GM12892 (cell line): ENCODE data around the gene ACER3.
A peak's percentile ranks its signal among the peaks of the same experiment; 100 is the strongest.
"Not testable (repeated sequence)": the region's sequence is repeated elsewhere in the genome, so short reads cannot be mapped to it uniquely, and the experiment has no call there.

ENCODE experiments used
- DNase-seq: peaks from one replicate; pipeline ENCODE4 v3.0.0; 2011; ENCODE audit not compliant: insufficient read length
- FAIRE-seq: peaks from 2 replicates; lab custom pipeline; 2011; peaks lifted over from hg19 to GRCh38; lab: Jason Lieb, UNC
- POLR2A ChIP-seq: IDR thresholded peaks from 2 replicates; pipeline ENCODE4 v1.6.1; 2011; ENCODE audit warnings: low read depth, low read length, control low read depth
- POLR2AphosphoS5 ChIP-seq: IDR thresholded peaks from 2 replicates; pipeline ENCODE4 v1.6.1; 2011; ENCODE audit warnings: low read depth, low read length, control low read depth
- TAF1 ChIP-seq: IDR thresholded peaks from 2 replicates; pipeline ENCODE4 v1.6.1; 2011; ENCODE audit warnings: low read depth, mild to moderate bottlenecking, control low read depth, low read length, borderline replicate concordance

Gene ACER3

DNA sequence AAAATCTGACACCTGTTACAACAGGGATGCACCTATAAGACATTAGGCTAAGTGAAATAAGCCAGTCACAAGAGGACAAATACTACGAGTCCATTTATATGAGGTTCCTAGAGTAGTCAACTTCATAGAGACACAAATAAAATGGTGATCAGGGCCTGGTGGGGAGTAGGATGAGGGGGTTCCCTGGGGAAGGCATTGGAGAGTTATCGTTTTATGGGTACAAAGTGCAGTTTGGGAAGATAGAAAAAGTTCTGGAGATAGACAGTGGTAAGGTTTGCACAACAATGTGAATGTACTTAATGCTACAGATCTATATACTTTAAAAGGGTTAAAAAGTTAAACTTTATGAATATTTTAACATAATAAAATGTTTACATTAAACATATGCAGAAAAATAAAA lies 142.1 kb downstream of the ACER3 start:
- no peak for TF ChIP-seq POLR2A
- no peak for TF ChIP-seq TAF1
- TF ChIP-seq POLR2AphosphoS5, result no peak
- FAIRE-seq, result no peak
- no peak for DNase-seq

- TF ChIP-seq TAF1 (no peak), POLR2A (no peak), POLR2AphosphoS5 (no peak)
- DNase-seq, result no peak
- FAIRE-seq, result no peak
These were observed 143.2 kb downstream of the ACER3 start for GRCh38 chr11:77003963-77004362.

DNA sequence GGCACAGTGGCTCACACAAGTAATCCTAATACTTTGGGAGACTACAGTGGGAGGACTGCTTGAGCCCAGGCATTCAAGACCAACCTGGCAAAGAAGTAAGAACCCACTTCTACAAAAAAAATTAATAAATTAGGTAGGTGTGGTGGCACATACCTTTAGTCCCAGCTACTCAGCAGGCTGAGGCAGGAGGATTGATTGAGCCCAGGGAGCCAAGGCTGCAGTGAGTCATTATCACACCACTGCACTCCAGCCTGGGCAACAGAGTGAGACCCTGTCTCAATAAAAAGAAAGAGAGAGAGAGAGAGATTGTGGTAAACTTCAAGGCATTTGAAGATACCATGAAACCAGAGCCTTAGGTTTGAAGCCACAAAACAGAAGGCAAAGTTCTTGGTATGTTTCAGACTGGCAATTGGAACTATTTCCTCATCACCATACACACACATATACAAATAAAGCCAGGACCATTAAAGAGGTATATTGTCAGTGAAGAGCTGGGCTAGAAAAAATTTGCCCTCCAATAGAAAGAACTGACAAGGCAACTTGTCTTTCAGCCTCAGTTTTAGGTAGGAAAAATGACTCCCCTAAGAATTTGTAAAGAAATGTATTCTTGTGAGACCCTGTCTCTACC lies 148.9 kb downstream of the ACER3 start:
- TF ChIP-seq POLR2A (no peak), POLR2AphosphoS5 (no peak), TAF1 (no peak)
- FAIRE-seq, result no peak
- DNase-seq, result no peak

GRCh38 chr11:77014669-77015068 lies 154.0 kb downstream of the ACER3 start:
- FAIRE-seq (no peak), DNase-seq (no peak)
- no peak for TF ChIP-seq TAF1
- TF ChIP-seq POLR2AphosphoS5, result no peak
- TF ChIP-seq POLR2A, result no peak

- not testable (repeated sequence) for FAIRE-seq, DNase-seq
These were observed 157.7 kb downstream of the ACER3 start for GRCh38 chr11:77018396-77018924.

DNA sequence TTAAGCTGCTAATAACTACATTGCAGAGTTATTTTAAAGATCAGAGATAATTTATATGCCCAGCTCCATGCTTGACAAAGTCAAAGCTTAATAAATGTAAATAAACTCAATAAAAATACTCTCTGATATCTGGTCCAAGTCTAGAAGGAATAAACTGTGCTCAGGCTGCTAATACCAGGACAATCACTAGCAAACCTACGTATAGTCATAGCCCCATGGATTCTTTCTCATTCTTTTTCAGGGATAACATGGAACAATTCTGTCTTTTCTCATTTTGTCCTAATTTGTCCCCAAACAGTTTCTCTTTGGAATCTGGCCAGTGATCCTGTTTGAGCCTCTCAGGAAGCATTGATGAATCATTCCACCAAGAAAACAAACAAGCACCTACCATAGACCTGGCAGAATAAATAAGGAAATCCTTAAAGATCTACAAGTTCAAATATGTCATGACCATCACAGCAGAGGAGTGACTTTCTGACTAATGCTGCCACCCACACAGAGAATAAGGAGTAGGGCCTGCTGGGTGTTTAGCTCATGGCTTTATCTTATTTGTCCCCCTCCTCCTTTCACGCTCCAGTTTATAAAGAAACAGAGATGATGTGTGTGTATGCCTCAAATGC lies 159.4 kb downstream of the ACER3 start:
- no peak for FAIRE-seq
- TF ChIP-seq POLR2A (no peak), TAF1 (no peak), POLR2AphosphoS5 (no peak)
- DNase-seq, result no peak

GRCh38 chr11:77020734-77021133 lies 160.0 kb downstream of the ACER3 start:
- no peak for DNase-seq

GRCh38 chr11:77024745-77025144 lies 164.0 kb downstream of the ACER3 start:
- TF ChIP-seq POLR2AphosphoS5 (no peak), TAF1 (no peak), POLR2A (no peak)
- DNase-seq (no peak), FAIRE-seq (peak; percentile 17)

More at GRCh38 chr11:77020734-77021133, 160.0 kb downstream of the ACER3 start:
- TF ChIP-seq POLR2AphosphoS5 (no peak), TAF1 (no peak), POLR2A (no peak)
- no peak for FAIRE-seq

DNA sequence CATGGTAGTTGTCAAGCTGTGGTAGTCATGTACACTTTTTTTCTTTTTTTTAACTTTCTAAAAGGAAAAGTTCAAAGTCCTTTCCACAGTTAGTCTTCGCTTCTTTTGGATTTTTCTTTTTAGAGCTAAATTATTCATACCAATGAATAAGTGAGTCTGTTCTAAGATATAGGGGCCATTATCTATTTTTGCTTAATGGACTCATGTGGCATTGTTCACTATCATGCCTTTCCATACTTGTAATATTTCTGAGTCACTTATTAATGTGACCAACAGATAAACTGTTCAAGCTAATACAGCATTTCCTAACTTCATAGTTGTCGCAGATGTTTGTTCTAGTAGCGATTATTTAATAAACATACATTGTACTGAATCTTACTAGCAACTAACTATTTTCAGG lies 165.5 kb downstream of the ACER3 start:
- no peak for DNase-seq
- TF ChIP-seq TAF1 (no peak), POLR2A (no peak), POLR2AphosphoS5 (no peak)
- FAIRE-seq, result no peak

DNA sequence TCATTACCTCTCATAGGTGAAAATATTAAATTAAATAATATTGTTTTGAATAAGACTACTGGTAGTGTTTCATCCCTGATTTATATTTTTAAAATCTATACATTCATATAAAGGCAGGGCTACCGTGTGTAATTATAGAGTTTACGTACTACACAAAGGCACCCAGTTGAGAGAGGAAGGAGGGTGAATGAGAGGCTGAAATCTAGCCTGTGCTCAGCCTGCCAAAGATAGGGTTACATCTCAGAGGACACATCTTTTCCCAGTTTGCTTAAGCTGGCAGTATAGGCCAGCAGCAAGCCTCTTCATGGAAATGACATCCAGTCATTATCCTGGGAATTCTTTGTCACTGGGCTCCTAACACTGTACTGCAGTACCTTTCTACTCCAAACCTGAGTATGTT lies 166.0 kb downstream of the ACER3 start:
- FAIRE-seq (no peak), DNase-seq (no peak)
- TF ChIP-seq POLR2AphosphoS5 (no peak), TAF1 (no peak), POLR2A (no peak)

DNA sequence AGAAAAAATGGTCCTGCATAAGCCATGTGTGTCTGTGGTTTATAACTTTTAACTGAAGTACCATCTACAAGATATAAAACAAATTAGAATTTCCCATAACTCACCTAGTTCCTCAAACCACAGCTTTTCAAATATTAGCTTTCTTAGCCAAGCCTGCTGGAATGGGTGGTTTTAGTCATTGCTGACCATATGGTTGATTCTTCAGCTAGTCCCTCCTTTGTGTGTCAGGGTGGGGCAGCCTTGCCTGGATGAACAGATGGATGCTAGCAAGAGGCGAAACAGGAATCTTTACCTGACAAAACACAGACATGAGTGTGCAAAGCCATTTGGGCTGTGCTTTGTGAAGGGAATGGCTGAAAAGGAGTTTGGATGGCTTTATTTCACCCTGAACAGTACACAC lies 166.6 kb downstream of the ACER3 start:
- FAIRE-seq, result no peak
- no peak for DNase-seq

DNA sequence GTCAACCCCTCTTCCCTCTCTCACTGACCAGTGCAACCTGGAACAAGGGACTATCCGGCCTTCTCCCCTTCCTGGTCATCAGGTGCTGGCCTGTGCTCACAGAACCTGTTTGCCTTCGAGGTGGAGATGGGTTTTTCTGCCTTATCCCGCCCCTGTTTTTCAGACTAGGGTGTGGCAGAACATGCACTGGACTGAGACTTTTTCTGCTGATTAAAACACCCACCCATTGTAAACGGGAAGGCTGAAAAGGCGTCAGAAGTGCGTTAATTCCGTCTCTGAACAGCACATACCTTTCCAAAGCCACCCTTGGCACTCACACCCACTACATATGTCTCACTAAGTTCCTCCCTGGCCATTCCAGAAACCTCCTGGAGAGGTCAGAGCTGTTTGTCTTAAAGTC lies 169.1 kb downstream of the ACER3 start:
- DNase-seq, result no peak
- TF ChIP-seq TAF1, result no peak
- TF ChIP-seq POLR2AphosphoS5, result no peak
- no peak for TF ChIP-seq POLR2A
- no peak for FAIRE-seq

More for the DNA sequence above, 166.6 kb downstream of the ACER3 start:
- TF ChIP-seq POLR2AphosphoS5 (no peak), POLR2A (no peak)

- DNase-seq, result no peak
- FAIRE-seq, result no peak
- TF ChIP-seq POLR2AphosphoS5, result no peak
- no peak for TF ChIP-seq TAF1
- TF ChIP-seq POLR2A, result no peak
These were observed 170.2 kb downstream of the ACER3 start for GRCh38 chr11:77030834-77031414.
